Head of caudate nucleus (tissue), 42 donors: ENCODE results near the gene ANKRD6.
"Not testable (repeated sequence)": the region's sequence is repeated elsewhere in the genome, so short reads cannot be mapped to it uniquely, and the experiment has no call there.

Experiments
- DNase-seq, 42 donors: peaks; one replicate each; pipeline versions ENCODE4 v3.0.0 to v3.0.0-alpha.2; 2020 to 2021; ENCODE audit warnings: mixed read lengths in 7 of 42
- intact Hi-C: fragments of 100-400 bp; cut with DNase I; formaldehyde crosslinking; loops from one replicate; pipeline ENCODE4 v1.15.0; 2022

ANKRD6 gene

GRCh38 chr6:89432875-89433251, at the start of gene ANKRD6:
ANKRD6 (plus strand) TSS chr6:89433152; CDS start chr6:89566977, 133,825 bp downstream.
- DNase-seq, result peak; percentile 16 to 90 (median 76)
- intact Hi-C loops, result loop anchor here (10.0 kb wide), 1 partner anchor 172 kb away; no protein-coding TSS in a partner anchor

GRCh38 chr6:89385156-89385667, 47.7 kb upstream of the ANKRD6 start:
- intact Hi-C loops, result no loop called here
- DNase-seq, result peak in 8 of 42 donors; percentile 11 to 59 (median 20)

DNA sequence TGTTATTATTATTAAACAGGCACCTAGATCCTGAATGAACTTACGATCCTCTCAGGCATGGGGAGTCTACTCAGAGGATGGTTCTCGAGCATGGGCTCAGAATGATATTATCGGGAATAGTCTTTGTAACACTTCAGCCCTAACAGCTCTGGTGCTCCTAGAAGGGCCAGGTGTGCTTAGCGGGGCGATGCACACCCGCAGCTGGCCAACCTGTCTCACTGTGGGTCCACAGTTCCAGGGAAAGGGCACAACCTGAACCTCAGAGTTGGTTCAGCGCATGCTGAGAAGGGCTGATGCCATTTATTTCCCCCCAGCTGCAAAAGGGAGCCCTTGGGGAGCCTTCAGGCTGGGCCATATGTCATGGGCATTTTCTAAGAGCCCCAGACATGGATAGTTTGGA, 47.1 kb upstream of the ANKRD6 start:
- DNase-seq, result no peak
- intact Hi-C loops, result no loop called here

DNA sequence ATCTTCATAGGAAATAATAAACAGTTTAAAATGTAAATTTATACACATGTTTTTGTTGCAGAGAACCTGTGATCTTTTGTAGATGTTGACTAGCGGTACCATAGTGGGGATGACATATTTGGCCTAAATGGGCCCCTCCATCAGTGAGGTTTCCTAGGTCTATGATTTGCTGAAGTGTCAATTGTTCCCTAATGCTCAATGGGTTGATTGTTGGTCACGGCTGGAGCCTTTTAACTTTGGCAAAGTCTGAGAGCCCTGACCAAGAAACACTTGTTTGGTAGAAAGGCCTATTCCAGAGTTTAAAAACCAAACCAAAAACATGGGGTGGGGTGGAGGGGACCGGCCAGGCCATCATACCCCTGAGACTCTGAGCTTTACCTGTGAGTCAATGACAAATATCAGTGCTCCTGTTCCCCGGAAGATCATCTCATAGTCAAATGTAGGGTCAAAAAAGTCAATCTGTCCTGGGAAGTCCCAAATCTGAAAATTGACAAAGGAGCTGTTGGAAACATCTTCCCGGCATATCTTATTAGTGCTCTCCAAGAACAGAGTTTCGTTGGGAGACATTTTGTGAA, 45.9 kb upstream of the ANKRD6 start:
- peak in 2 of 42 donors; percentile 32 to 38 for DNase-seq
- intact Hi-C loops, result no loop called here

DNA sequence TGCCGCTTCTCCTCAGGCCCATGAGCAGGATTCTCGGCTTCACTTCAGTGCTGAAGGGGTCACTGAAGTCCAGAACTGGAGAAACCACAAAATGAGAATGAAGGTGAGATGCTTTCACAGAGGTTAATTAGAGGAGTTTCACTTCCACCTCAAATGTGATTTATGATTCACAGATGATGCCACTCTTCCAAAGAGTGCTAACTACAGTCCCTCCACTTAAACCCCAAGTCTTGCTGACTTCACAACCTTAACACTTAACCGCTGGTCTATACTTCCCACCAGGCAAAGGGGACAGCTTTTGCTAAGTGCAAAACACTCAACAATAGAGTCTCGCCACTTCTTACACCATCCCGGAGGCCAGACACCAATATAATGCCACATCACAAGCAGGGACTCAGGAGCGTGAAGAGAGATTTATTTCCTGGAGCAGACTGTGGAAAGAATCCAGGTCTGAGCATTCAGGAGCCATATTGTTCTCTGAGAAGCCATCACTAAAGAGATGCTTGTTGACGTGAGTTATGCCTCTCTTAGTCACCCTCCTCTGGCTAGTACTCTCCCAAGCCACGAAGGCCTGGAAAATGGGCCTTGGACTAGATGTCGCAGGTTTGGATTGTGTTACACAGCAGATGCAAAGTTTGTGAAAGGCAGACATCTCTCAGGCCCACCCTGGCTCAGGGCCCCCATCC, 45.3 kb upstream of the ANKRD6 start:
- intact Hi-C loops, result no loop called here
- DNase-seq, result no peak

DNA sequence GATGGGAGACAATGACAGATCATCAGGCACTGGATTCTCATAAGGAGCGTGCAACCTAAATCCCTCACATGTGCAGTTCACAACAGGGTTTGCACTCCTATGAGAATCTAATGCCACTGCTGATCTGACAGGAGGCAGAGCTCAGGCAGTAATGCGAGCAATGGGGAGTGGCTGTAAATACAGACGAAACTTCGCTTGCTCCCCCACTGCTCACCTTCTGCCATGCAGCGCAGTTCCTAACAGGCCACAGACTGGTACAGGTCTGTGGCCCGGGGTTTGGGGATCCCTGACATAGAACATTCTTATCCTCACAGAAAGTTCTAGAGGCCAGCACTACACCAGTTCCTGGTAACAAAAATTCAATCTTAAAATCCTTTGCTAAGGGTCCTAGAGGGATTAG, 44.1 kb upstream of the ANKRD6 start:
- DNase-seq, result no peak
- intact Hi-C loops, result no loop called here

GRCh38 chr6:89392823-89393222, 40.1 kb upstream of the ANKRD6 start:
- no peak for DNase-seq
- intact Hi-C loops, result no loop called here

DNA sequence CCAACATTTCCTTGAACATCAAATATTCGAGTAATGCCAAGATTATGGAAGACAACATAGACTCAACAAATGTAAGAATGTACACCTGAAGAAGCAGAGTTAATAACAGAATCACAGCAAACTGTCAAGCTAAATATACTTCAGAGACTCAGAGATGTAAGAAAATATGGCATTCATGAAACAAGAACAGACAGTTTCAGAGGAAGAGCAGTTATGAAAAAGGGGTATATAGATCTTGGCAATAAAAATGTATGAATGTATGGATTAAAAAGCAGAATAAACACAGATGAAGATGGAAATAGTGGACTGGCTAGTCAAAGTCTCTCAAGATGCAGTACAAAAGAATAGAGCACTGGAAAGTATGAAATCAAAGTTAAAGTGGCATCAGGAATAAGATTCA, 39.3 kb upstream of the ANKRD6 start:
- intact Hi-C loops, result no loop called here
- DNase-seq, result no peak

DNA sequence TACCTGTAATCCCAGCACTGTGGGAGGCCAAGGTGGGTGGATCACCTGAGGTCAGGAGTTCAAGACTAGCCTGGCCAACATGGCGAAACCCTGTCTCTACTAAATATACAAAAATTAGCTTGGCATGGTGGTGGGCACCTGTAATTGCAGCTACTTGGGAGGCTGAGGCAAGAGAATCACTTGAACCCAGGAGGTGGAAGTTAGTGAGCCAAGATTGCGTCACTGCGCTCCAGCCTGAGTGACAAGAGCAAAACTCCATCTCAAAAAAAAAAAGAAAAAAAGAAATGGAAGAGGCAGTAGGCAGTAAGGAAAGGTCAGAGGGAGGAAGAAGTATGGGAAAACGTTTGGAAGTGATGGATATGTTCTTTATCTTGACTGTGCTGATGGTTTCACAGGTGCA, 35.1 kb upstream of the ANKRD6 start:
- intact Hi-C loops, result not testable (repeated sequence)

GRCh38 chr6:89398762-89399525, 34.0 kb upstream of the ANKRD6 start:
- intact Hi-C loops, result no loop called here
- peak in 2 of 42 donors; percentile 7 to 30 for DNase-seq

More for the DNA sequence above, 35.1 kb upstream of the ANKRD6 start:
- DNase-seq, result not testable (repeated sequence)

- intact Hi-C loops, result no loop called here
- no peak for DNase-seq
Measured at GRCh38 chr6:89400050-89400449, 32.9 kb upstream of the ANKRD6 start.

DNA sequence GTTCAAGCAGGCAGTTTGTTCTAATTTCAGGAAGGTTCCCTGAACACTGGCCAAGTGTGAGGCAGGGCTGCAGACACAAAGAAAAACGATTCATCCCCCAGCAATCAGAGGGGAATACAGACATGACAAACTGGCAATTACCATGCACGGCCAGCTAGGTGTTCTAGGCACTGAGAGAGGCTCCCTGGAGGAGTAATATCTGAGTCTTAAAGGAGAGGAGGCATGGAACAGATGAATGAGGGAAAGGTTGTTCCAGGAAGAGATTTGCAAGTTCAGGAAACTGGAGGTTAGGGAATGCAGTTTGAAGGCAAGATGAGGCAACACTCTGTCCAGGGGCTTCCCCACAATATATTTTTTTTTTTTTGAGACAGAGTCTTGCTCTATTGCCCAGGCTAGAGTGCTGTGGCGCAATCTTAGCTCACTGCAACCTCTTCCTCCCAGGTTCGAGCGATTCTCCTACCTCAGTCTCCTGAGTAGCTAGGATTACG, 32.0 kb upstream of the ANKRD6 start:
- DNase-seq, result peak in 4 of 42 donors; percentile 31 to 53 (median 34)

DNA sequence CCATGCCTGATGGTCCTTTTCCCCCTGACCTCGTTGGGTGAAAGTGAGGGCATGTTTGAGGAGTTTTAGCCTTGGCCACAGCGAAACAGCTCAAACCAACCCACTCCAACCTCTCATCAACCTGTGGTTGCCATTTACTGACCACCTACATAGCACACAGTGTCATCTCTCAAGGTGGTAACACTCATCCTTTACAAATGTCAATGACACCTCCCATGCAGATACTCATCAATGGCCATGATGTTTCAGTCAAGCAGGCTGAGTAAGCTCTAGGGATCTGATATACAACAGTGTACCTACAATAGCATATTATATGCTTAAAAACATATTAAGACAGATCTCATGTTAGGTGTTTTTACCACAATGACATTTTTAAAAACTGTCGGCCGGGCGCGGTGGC, 30.2 kb upstream of the ANKRD6 start:
- intact Hi-C loops, result no loop called here

More for the DNA sequence above, 32.0 kb upstream of the ANKRD6 start:
- intact Hi-C loops, result no loop called here

DNA sequence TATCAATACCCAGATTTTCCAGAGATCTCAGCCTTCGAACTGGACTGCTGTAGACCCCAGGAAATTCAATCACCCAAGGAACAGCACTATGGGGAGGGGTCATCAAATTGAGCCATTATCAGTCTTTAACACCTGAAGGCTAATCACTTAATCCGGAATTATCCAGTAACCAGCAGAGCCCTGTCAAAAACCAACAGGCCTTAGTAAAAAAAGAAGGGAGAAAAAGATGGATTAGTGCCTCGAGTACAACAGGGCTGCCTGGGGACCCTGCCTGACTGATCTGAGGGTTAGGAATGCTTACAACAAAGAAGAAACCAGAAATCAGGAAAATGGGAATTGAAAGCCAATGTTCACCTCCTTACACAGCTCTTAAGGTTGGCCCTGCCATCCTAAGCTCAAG, 28.4 kb upstream of the ANKRD6 start:
- intact Hi-C loops, result no loop called here
- peak in 1 of 42 donors; percentile 4 for DNase-seq

More for the DNA sequence above, 30.2 kb upstream of the ANKRD6 start:
- DNase-seq, result peak in 2 of 42 donors; percentile 12 to 15

- intact Hi-C loops, result no loop called here
- peak in 1 of 42 donors; percentile 26 for DNase-seq
Measured at GRCh38 chr6:89406141-89406540, 26.8 kb upstream of the ANKRD6 start.

DNA sequence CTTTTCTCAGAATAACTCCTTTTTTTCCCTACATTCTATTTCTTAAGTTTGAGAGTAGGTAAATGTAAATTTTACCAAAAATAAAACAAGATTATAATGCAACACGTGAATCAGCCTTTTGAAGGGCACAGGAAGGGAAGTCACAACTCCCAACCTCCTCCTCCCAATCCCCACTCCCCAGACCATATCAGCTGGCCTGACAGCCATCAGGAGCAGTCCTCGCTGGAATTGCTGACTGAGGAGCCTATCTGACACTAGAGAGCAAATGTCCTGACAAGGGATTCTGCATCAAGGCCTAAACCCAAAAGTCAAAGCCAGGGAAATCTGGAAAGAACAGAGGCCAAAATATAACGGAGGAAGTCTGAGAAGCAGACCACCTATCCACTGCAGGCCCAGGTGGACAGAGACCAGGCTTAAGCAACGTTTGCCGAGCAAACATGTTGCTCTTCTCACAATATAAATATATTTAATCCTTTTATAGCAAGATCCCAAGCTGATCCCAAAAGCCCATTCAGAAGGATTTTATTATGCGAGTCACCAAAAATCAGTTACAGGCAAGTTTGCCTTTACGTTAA, 23.4 kb upstream of the ANKRD6 start:
- intact Hi-C loops, result no loop called here
- peak in 2 of 42 donors; percentile 16 to 35 for DNase-seq

DNA sequence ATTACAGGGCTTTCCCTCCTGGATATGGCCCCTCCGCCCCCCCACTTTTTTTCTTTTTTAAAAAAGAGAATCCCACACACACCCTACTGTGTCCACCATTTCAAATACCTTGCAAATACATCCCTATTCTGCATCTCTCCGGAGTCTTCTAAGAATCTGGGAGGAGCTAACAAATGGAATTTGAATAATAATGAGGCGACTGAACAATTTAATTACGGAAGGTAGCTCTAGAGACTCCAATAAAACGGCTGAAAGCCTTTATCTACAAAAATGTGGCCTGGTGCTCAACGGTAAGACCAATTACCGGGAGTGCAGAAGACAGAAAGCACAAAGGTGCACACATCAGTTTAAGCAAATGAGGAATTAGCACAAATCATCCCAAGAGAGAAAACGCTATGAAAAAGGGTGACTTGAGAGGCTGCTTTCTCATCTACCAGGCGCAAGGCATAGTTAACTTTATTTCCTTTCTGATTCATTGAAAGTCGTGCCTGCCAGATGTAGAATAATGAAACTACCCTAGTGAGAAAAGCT, 22.7 kb upstream of the ANKRD6 start:
- intact Hi-C loops, result no loop called here
- peak in 1 of 42 donors; percentile 19 for DNase-seq

DNA sequence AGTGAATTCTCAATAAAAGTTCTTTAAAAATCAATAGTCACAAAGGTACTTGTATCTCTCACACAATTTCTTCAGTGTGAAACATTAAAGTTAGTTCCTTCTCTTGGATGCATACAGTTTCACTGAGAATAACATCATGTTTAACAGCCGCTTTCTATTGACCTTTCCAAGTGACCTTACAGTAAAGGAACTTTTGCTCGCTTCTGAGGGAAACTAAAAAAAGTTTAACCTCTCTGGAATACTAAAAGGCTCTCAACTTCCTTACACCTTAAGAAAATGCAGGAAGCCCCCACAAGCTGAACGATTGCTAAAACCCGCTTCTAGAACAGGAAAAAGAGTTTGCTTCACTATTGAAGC, 22.2 kb upstream of the ANKRD6 start:
- DNase-seq, result no peak
- intact Hi-C loops, result no loop called here
